SU-DHL-6 (cell line): Measurements from ENCODE around the gene CGB8.

ENCODE experiments used
- EZH2phosphoT487 ChIP-seq: fragments of 200-600 bp; sonication (generic), shearing (Covaris generic); conservative IDR thresholded peaks from 2 replicates; pipeline ENCODE4 v1.6.1; 2018; ENCODE audit warnings: mild to moderate bottlenecking, antibody characterized with exemption, low read length, moderate library complexity, mixed read lengths
- TF ChIP-seq, protein P1 (sequence below): fragments of 200-600 bp; sonication (generic); IDR thresholded peaks from one replicate; pipeline ENCODE4 v1.5.1; 2017; ENCODE audit warnings: antibody characterized with exemption, mild to moderate bottlenecking, low read length, moderate library complexity; ENCODE audit not compliant: insufficient read depth, poor library complexity, severe bottlenecking

DNA sequence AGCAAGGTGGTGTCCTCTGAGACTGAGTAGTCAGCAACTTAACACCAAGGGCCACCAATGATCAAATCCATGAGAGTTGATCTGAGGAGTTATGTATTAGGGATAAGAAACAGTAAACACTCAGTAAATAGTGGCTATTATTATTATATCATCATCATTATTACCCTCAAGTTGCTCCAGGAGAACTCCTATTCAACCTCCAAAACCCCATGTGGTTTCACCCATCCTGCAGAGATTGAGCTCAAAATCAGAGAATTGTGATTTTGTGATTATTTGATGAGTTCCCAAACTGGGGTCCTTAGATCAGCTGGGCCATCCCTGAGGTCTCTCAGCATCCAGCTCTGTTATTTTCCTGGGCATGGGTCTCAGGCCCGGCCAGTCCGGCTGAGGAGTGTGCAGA, 12.1 kb upstream of the CGB8 start:
- TF ChIP-seq, protein P1, sequence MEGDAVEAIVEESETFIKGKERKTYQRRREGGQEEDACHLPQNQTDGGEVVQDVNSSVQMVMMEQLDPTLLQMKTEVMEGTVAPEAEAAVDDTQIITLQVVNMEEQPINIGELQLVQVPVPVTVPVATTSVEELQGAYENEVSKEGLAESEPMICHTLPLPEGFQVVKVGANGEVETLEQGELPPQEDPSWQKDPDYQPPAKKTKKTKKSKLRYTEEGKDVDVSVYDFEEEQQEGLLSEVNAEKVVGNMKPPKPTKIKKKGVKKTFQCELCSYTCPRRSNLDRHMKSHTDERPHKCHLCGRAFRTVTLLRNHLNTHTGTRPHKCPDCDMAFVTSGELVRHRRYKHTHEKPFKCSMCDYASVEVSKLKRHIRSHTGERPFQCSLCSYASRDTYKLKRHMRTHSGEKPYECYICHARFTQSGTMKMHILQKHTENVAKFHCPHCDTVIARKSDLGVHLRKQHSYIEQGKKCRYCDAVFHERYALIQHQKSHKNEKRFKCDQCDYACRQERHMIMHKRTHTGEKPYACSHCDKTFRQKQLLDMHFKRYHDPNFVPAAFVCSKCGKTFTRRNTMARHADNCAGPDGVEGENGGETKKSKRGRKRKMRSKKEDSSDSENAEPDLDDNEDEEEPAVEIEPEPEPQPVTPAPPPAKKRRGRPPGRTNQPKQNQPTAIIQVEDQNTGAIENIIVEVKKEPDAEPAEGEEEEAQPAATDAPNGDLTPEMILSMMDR: no peak
- TF ChIP-seq EZH2phosphoT487: no peak
